ENCODE data around the gene RNFT1. TPM values are rescaled to one million over a fixed set of nuclear protein-coding genes. Genes with fewer than 3 reads are reported as not detected.
"Not testable (repeated sequence)": the region's sequence is repeated elsewhere in the genome, so short reads cannot be mapped to it uniquely, and the experiment has no call there.

The RNFT1 gene
- total RNA-seq, 1 donor from 2014 or later, result 17.4 TPM

DNA sequence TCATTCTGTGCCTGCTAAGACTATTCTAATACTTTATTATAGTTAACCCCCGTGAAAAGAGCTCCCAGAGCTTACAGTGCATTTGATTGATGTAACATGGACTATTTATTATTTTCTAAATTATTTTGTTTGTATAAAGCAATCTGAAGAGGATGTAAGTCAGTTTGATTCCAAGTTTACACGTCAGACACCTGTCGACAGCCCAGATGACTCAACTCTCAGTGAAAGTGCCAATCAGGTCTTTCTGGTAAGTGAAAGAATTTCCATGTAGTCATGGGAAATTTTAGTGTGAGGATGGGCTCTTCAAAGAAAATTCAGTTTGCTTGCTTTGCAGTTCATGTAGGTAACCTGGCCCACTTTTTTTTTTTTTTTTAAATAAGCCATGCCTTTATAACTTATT lies 23.8 kb downstream of the RNFT1 start:
- ATAC-seq; DNase-seq (ENCODE audit: missing footprints): not testable (repeated sequence)
- intact Hi-C loops (cut with DNase I), result loop anchor here (10.0 kb wide), 1 partner anchor 276 kb away; no protein-coding TSS in a partner anchor

DNA sequence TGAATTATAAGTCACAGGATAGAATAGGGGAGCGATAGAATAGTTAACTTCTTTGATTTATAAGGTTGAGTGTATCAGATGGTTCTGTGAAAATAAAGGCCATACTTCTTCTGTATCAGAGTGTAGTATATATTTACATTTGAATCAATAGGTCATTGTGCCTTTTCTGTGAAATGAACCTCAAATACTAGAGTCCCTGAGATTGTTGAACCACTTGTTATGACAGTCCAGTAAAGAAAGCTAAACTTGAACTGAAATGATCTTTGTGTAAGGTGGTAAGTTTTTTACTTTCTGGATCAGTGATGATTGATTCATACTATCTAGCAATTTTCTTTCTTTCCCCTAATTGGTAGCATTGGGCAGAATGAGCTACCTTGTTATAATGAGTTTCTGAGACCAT lies 31.2 kb downstream of the RNFT1 start:
- DNase-seq (ENCODE audit: missing footprints); intact Hi-C loops (cut with DNase I): not testable (repeated sequence)

DNA sequence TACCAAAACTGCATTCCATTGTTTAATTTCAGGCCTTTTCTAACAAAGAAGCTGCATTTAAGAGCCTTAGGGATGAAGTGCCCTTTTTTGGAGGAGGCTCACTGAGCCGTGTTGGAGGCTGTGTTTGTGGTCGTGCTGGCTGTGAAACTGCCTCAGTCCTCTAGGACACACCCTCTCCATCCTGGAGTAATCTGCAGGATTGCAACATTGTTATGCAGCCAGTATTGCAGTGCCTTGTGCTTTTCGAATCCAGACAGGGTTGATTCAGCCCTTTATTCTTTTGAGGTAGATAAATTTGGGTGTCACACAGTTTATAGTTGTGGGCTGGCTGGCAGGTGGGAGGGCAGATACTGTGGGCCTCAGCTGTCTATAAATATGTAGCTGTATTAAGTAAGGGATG lies 33.8 kb downstream of the RNFT1 start:
- intact Hi-C loops (cut with DNase I); DNase-seq (ENCODE audit: missing footprints): not testable (repeated sequence)
- peak; percentile 56 for ATAC-seq

More for the DNA sequence above, 31.2 kb downstream of the RNFT1 start:
- not testable (repeated sequence) for ATAC-seq

- intact Hi-C loops (cut with DNase I); ATAC-seq; DNase-seq (ENCODE audit: missing footprints): not testable (repeated sequence)
Measured at GRCh38 chr17:59930121-59930520, 34.4 kb downstream of the RNFT1 start.

GRCh38 chr17:59920637-59921036 lies 43.9 kb downstream of the RNFT1 start:
- ATAC-seq, result not testable (repeated sequence)
- intact Hi-C loops (cut with DNase I), result loop anchor here (10.0 kb wide), 1 partner anchor 154 kb away; the partner anchor contains the start of gene HEATR6

GRCh38 chr17:59916446-59916845 lies 48.1 kb downstream of the RNFT1 start:
- ATAC-seq, result no peak
- intact Hi-C loops (cut with DNase I), result no loop called here
- no peak for DNase-seq (ENCODE audit: missing footprints)

More at GRCh38 chr17:59920637-59921036, 43.9 kb downstream of the RNFT1 start:
- DNase-seq (ENCODE audit: missing footprints), result not testable (repeated sequence)

GRCh38 chr17:59914274-59914854 lies 50.2 kb downstream of the RNFT1 start:
- no peak for ATAC-seq
- intact Hi-C loops (cut with DNase I), result no loop called here
- DNase-seq (ENCODE audit: missing footprints), result no peak

- DNase-seq (ENCODE audit: missing footprints) (no peak), ATAC-seq (no peak)
- intact Hi-C loops (cut with DNase I), result no loop called here
Measured at GRCh38 chr17:59907467-59907866, 57.1 kb downstream of the RNFT1 start.

GRCh38 chr17:59903455-59903854 lies 61.1 kb downstream of the RNFT1 start:
- no peak for DNase-seq (ENCODE audit: missing footprints)
- intact Hi-C loops (cut with DNase I), result no loop called here
- ATAC-seq, result no peak

Other genes with a start within 250 kb of the RNFT1 start
- gene TUBD1, start 71.8 kb downstream of the RNFT1 start, total RNA-seq, result 8.4 TPM
- 21.4 TPM for gene RPS6KB1, start 71.6 kb downstream of the RNFT1 start, total RNA-seq
- 10.3 TPM for gene HEATR6, start 114.2 kb upstream of the RNFT1 start, total RNA-seq
- gene CA4, start 185.2 kb upstream of the RNFT1 start, total RNA-seq, result 13.4 TPM